Measurements from ENCODE around the gene FXR2.

The FXR2 gene

GRCh38 chr17:7575959-7576358 is 38.7 kb downstream of the FXR2 start:
- no peak for DNase-seq (ENCODE audit: low read depth)
- no peak overlapping the region; the same call in 1 of the 2 replicates for H3K4me3 ChIP-seq (ENCODE audit: low read depth, low read length)
- no peak for TF ChIP-seq CTCF (IDR thresholded peaks at IDR 0.05; ENCODE audit: low read depth, low read length, missing control alignments)

- peak overlapping the region; percentile 96 for H3K4me3 ChIP-seq (ENCODE audit: low read depth, low read length)
- no peak for DNase-seq (ENCODE audit: low read depth)
- TF ChIP-seq CTCF (IDR thresholded peaks at IDR 0.05; ENCODE audit: low read depth, low read length, missing control alignments), result no peak
These were observed 39.2 kb downstream of the FXR2 start for GRCh38 chr17:7575481-7575883.

GRCh38 chr17:7574176-7574953 is 40.3 kb downstream of the FXR2 start:
- H3K4me3 ChIP-seq (ENCODE audit: low read depth, low read length), result peak overlapping the region; percentile 96
- no peak for TF ChIP-seq CTCF (IDR thresholded peaks at IDR 0.05; ENCODE audit: low read depth, low read length, missing control alignments)
- DNase-seq (ENCODE audit: low read depth), result no peak

- H3K4me3 ChIP-seq (ENCODE audit: low read depth, low read length), result peak overlapping the region; percentile 96
- no peak for TF ChIP-seq CTCF (IDR thresholded peaks at IDR 0.05; ENCODE audit: low read depth, low read length, missing control alignments)
- DNase-seq (ENCODE audit: low read depth), result no peak
These were observed 41.2 kb downstream of the FXR2 start for GRCh38 chr17:7573324-7574080.

- peak; percentile 98 for DNase-seq (ENCODE audit: low read depth)
- TF ChIP-seq CTCF (IDR thresholded peaks at IDR 0.05; ENCODE audit: low read depth, low read length, missing control alignments), result no peak
- peak overlapping the region; percentile 96 for H3K4me3 ChIP-seq (ENCODE audit: low read depth, low read length)
These were observed 41.9 kb downstream of the FXR2 start for GRCh38 chr17:7572588-7573323.

GRCh38 chr17:7572338-7572587 is 42.4 kb downstream of the FXR2 start:
- H3K4me3 ChIP-seq (ENCODE audit: low read depth, low read length), result peak overlapping the region; percentile 73
- DNase-seq (ENCODE audit: low read depth), result no peak
- TF ChIP-seq CTCF (IDR thresholded peaks at IDR 0.05; ENCODE audit: low read depth, low read length, missing control alignments), result no peak
